Activated CD8-positive, alpha-beta memory T cell treated with anti-CD3 and anti-CD28 coated beads for 4 hours (primary cell): ENCODE data around the gene PKN3.
A peak's percentile ranks its signal among the peaks of the same experiment; 100 is the strongest.
"Not testable (repeated sequence)": the region's sequence is repeated elsewhere in the genome, so short reads cannot be mapped to it uniquely, and the experiment has no call there.

ENCODE experiments used
- DNase-seq, 2 donors: peaks; one replicate each; pipeline ENCODE4 v3.0.0-alpha.2; 2020; ENCODE audit warnings: low read depth in 2 of 2

Gene PKN3

DNA sequence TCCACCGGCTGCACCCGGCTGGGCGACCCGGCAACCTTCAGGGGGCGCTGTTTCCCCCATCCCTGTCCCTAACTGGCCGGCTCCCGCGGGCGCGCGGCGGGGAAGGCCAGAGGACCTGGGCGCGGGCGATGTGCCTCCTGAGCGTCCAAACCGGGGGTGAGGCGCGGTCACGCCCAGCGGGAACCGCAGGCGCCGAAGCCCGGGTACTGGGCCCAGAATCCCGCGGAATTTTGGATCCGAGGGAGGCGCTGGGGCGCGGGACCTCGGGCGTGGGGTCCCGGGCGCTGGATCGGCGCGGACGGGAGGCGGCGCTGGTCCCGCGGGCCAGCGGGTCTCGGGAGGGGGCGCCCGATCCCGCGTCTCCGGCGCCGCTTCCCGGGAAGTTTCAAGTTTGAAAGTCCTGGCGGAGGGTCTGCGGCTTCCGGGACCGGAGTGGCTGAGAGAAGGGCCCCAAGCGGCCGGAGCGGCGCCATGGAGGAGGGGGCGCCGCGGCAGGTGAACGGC lies at the start of gene PKN3:
Gene PKN3, plus strand, starts transcription at position 59 of the 504 bp plus-strand sequence. Its CDS starts 413 bp downstream, at position 472.
- peak; percentile 58 to 66 for DNase-seq

DNA sequence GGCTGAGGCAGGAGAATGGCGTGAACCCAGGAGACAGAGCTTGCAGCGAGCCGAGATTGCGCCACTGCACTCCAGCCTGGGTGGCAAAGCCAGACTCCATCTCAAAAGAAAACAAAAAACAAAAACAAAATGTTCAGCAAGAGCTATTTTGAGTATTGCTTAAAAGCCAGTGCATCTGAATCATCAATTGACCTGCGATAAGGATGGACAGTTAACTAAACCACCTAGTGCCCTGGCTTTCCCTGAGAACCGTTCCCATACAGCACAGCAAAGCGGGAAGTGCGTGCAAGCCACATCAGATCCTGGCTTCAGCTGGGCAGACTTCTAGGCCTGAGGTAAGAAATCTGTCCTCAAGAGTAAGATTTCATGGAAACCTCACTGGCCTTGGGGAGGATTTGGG lies 48.4 kb upstream of the PKN3 start:
- no peak for DNase-seq

DNA sequence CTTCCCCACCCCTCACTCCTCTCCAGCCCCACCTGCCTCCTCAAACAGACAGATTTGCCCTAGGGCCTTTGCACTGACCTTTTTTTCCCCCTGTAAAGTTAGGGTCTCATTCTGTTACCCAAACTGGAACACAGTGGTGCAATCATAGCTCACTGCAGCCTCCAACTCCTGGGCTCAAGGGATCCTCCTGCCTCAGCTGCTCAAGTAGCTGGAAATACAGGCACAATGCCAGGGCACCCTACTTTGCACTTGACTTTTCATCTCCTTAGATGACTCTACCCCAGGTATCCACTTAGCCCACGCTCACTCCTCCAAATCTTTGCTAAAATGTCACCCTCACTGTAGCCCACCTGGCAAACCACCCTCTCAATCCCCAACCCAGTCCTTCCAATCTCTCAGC lies 47.8 kb upstream of the PKN3 start:
- DNase-seq = no peak

DNA sequence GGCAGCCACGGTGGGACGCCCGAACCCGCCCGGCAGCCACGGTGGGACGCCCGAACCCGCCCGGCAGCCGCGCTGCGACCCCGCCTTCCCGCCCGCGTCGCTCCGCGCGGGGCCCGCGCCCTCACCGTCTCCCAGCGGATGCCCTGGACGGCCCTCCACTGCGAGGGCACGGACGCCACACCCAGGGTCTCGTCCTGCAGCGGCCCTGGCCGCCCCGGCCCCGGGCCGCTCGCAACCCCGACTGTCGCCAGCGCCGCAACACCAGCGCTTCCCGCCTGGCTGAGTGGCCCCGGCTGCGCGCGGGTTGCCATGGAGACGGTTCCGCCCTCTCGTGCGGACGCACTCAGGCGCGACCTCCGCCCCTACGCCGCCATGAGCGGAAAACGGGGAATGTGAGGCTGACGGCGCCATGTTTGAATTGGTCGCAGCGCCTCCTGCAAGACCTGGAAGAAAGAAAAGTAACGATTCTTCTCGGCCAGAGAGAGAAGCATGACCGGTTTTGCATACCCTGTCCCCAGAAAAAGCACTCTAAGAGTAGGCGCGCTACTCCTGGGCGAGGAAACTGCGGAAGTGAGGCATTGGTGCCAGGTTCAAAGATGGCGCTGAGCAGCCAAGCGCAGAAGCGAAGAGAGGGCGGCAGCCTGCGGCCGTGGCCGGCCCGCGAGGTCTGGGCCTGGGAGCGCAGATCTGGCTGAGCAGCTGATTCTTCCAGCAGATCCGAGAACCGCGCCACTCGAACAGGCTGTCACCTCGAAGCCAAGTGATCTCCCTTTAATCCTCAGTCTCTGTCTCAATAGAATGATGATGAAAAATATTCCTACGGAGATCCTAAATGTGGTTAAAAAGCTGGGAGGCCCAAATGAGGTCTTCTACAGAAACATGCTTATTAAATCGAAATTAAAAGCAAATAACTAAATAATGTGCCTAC lies 45.6 kb upstream of the PKN3 start, which contains the start of gene DYNC2I2:
Gene DYNC2I2, minus strand, starts transcription at position 432 of the 928 bp plus-strand sequence. Its CDS starts 121 bp downstream, at position 311.
- peak; percentile 90 to 94 for DNase-seq

DNA sequence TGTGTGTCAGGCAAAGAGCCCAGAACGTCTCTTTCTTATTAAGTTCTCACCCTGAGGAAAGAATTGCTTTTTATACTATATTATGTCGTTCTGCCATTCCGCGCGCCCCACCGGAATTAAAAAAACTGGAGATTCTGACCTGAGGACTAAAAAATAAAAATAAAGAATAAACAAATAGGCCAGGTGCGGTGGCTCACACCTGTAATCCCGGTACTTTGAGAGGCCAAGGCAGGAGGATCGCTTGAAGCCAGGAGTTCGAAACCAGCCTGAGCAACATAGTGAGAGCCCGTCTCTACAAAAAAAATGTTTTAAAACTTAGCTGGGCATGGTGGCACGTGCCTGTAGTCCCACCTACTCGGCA lies 45.0 kb upstream of the PKN3 start:
- no peak for DNase-seq

DNA sequence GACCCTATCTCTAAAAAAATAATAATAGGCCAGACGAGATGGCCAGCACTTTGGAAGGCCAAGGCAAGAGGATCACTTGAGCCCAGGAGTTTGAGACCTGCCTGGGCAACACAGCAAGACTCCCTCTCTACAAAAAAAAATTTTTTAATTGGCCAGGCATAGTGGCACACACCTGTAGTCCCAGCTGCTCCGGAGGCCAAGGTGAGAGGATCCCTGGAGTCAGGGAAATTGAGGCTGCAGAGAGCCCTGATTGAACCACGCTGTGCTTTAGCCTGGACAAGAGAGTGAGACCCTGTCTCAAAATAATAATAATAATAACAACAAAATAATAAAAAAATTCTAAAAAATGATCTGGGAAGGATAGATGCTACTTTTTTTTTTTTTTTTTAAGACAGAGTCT lies 44.5 kb upstream of the PKN3 start:
- no peak for DNase-seq

DNA sequence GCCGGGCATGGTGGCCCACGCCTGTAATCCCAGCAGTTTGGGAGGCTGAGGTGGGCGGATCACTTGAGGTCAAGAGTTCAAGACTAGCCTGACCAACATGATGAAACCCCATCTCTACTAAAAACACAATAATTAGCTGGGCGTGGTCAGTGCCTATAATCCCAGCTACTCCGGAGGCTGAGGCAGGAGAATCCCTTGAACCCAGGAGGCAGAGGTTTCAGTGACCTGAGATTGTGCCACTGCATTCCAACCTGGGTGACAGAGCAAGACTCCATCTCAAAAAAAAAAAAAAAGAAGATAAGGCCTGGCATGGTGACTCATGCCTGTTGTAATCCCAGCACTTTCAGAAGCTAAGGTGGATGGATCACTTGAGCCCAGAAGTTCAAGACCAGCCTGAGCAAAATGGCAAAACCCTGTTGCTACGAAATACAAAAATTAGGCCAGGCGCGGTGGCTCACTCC lies 35.8 kb upstream of the PKN3 start:
- DNase-seq = not testable (repeated sequence)

DNA sequence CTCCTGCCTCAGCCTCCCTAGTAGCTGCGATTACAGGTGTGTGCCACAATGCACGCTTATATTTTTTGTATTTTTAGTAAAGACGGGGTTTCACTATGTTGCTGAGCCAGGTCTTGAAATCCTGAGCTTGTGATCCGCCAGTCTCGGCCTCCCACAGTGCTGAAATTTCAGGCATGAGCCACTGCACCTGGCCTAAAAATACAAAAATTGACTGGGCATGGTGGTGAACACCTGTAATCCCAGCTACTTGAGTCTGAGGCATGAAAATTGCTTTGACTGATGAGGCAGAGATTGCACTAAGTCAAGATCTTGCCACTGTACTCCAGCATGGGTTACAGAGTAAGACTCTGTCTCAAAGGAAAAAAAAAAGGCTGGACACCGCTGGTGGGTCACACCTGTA lies 32.5 kb upstream of the PKN3 start:
- no peak for DNase-seq

DNA sequence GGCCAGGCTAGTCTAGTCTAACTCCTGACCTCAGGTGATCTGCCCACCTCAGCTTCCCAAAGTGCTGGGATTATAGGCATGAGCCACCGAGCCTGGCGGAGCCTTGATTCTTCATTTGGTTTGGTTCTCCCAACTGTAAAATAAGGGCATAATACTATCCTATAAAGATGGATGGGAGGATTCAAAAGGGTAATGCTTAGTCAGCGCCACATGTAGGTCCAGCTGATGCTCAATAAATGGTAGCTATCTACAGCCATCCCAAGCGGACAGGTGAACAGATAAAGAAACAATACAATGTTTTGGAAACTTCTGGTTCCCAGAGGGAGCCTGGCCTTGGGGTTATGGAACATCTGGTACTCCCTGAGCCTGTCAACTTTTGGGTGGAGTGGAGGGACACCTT lies 26.9 kb upstream of the PKN3 start:
- no peak for DNase-seq

DNA sequence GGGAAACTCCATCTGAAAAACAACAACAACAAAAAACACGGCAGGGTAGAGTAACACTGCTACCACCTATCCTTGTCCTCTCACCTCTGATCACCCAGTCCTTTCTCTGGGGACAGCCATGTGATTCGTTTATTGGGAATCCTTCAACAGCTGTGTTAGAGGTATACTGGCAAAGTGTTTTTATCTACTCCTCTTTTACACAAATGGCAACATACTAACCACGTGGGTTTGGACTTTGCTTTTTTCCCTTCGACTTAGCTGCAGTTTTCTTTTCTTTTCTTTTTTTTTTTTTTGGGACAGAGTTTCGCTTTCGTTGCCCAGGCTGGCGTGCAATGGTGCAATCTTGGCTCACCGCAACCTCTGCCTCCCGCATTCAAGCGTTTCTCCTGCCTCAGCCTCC lies 24.5 kb upstream of the PKN3 start:
- DNase-seq = no peak

DNA sequence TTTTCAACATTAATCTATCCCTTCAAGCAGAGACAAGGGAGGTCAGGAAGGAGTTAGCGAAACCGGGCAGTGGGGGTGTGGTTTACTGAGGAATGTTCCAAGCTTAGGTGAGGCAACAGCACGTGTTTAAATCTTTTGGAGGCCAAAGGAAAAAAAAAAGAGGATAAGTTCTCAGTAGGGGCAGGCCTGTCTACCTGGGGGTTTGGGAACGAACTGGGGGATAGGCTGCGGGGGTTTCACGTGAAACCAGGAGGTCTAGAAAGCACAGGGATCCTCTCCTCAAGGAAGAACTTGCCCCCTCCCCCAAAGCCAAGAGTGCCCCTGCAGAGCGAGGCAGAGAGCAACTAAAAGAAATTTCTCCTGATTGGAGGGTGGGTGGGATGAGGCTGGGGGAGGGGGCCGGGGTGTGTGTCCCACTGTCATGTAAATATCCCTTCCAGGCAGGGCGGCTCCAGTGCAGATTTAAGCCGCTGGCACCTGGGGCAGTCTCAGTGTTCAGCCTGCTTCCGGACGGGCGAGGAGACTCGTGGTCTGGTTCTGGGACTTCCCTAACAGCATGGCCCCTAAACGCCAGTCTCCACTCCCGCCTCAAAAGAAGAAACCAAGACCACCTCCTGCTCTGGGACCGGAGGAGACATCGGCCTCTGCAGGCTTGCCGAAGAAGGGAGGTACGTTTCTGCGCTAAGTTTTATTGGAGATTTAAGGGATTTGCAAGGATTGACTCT lies 18.8 kb upstream of the PKN3 start:
- no peak for DNase-seq

DNA sequence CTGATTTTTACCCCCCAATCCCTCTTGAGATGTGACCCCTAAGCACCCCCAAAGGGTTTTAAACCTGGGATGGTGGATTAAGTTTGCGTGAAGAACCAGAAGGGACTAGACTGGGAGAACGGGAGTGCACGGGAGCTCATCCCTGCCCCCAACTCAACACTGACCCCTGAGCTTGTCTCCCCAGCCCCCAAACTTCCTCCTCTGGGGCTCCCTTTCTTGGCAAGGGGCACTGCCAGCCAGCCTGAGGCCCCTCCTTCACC lies 18.3 kb upstream of the PKN3 start:
- DNase-seq = no peak

DNA sequence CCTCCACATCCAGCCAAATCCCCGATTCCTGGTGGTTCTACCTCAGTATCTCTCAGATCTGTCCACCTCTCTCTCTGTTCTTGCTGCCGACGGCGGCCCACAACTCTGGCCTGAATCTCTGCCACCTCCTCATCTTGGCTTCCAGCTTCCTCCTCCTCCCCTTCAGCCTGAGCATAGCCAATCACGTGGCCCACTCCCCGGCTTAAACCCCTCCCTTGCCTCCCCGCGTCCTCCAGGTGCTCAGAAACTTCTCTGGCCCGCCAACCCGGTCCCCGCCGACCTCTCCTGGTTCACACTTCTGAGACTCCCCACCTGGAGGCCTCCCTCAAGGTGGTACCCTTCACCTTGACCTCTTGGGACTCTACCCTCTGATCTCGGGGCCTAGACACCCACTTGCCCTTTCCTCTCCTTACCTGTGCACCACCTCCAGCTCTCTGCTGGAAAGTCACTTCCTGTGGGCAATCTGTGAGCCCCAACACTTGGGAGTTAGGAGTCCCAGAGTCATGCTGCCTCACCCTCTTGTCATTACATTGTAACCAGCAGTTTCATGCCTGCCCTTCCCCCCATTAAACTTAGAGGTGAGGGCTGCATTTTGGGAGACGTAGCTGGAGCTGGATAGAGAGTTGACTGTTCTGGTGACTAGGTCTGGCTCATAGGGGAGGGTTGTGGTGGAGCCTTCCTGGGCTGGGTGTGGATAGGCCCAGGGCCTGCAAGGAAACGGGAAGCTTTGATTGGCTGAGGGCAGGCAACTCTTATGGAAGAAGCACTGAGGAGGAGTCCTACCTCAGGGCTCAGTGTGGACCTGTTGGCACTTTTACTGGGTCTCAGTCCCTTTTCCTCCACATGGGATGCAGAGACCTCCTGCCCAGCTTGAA lies 17.7 kb upstream of the PKN3 start:
- DNase-seq = peak; percentile 41 to 55

DNA sequence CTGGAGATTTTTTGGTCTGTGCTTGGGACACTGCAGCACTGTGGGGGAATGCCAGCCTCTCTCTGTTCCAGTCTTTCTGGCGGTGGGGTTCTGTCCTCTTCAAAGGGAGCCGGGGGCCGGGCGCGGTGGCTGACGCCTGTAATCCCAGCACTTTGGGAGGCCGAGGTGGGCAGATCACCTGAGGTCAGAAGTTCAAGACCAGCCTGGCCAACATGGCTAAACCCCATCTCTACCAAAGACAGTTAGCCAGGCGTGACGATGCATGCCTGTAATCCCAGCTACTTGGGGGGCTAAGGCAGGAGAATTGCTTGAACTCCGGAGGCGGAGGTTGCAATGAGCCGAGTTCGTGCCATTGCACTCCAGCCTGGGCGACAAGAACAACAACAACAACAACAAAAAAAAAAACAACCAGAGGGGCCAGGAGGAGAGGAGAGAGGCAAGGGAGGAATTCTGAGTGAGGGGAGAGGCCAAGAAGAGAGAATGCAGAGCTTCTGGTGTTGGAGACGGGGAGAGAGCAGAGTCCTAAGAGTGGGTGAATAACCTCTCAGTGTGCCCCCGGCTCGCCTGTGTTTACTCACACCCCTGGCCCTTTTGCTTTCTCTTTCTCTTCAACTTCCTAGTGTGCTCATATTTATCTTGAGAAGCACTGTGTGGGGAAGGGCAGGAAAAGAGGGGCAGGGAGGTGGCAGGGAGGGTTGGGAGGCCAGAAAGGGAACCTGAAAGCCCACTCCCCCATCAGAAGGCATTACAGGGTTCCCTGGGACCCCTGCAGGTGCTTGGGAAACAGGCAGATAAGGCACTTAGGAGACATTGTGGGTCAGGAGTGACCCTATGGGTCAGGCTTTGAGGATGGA lies 16.4 kb upstream of the PKN3 start:
- no peak for DNase-seq

DNA sequence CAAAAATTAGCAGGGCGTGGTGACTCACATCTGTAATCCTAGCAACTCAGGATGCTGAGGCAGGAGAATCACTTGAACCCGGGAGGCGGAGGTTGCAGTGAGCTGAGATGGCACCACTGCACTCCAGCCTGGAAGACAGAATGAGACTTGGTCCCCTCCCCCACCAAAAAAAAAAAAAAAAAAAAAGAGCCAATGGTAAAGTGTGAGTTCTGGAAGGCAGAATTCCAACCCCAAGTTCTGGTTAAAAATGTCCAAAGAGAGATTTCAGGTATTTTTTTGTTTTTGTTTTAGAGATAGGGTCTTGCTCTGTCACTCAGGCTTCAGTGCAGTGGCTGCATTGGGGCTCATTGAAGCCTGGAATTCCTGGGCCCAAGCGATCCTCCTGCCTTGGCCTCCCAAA lies 14.8 kb upstream of the PKN3 start:
- DNase-seq = no peak

DNA sequence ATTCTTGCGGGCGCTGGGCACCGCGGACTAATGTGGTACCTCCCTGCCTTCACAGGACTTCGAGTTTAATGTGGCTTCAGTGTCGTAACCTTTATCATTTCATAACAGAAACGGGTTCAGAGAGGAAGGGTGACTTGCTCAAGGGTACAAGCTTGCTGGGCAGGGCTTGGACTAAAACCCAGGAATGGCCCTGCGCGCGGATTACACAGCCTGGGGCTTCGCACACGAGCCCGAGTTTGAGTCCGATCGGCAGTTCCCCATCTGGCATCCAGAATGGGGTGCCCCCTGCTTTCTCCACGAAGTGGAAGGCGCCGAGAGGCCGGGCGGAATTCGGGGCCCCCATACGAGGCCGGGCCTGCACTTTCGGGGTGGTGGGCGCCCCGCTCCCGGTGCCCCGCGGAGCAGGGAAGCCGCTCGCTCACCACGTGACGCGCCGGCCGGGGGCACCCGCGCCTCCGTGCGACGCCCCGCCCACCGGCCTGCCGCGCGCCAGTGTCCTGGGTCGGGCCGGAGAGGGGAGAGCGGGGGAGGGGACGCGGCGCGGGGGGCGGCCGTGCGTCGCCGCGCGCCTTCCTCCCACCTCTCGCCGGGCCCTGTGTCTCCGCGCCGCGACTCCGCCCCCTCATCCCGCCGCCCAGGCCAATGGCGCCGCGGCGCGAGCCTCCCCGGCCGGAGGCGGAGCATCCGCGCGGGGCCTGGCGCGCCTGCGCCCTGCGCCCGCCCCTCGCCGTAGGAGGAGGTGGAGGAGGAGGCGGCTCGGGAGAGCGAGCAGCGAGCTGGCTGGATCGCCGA lies 13.6 kb upstream of the PKN3 start, which contains the start of gene SET:
Gene SET, plus strand, starts transcription at position 722 of the 792 bp plus-strand sequence. CDS start 361 bp downstream, outside the sequence.
- peak; percentile 85 to 89 for DNase-seq

DNA sequence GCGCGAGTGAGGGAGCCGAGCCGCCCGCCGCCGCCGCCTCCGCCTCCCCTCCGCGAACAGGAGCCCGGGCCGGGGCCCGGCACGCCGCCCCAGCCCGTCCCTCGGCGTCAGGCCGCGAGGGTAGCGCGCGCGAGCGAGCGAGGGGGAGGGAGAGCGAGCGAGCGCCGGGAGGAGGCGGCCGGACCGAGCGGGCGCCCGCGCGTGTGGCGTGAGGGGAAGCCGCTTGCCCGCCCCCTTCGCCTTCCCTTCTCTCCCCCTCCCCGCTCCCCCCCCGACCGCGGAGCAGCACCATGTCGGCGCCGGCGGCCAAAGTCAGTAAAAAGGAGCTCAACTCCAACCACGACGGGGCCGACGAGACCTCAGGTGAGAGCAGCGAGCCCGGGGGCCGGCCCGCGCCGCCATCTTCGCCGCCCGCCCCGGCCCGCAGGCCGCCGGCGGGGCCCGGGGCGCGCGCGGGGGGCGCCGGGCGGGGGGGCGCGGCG lies 13.0 kb upstream of the PKN3 start:
- peak in 1 of 2 donors; percentile 27 for DNase-seq

DNA sequence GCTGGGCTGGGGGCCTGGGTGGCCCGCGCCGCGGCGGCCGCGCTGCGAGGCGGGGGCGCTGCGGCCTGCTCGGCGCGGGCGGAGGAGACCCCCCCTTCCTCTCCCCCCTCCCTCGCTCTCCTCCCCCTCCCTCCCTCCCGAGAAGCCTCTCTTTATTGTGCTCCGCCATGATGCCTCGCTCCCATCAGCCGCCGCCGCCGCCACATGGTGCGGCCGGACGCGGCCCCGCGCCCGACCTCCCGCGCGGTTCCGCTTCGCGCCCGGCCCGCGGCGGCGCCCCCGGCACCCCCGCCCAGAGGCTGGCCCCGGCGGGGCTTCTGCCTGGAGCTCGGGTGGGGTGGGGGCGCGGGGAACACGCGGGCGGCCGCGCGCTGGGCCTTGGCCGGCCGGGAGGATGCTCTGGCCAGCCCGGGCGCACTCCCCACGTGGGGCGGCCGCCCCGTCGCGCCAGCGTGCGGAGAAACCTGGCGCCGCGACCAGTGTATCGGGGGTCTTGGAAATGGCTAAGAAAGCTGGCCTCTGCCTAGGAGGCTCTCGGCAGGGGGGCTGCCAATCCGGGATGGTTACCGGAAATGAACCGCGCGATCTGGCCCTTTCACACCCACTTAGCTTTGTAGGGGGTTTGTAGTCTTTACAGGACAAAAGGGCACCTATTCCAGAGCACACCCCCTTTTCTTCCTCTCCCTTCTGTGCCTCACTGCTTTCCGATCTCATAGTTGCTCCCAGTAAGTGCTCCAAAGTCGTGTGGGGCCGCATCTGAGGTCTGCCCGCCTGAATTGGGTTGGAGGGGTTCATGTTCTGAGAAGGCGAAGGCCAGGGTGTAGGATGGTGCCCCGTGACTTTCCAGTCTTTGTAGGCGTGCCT lies 12.3 kb upstream of the PKN3 start:
- DNase-seq = peak in 1 of 2 donors; percentile 27

DNA sequence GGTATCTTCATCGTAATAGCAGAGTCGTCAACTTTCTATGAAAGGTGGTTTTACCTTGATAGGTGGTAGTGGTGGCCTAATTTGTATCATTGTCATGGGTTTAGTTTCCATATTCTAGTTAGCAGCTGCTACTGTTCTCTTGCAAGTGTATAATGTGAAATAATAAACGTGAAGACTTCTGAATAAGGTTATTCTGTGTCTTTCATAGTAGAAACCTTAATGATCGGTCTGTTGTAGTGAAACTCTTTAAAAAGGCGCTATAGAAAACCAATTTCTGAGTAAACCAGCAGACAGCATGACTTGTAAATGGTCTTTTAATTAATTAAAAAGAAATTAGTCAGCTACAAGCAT lies 11.6 kb upstream of the PKN3 start:
- no peak for DNase-seq
